HepG2 (cell line): ENCODE results near the gene TNFRSF25. TPM values are rescaled to one million over a fixed set of nuclear protein-coding genes. Genes with fewer than 3 reads are reported as not detected.

ENCODE experiments used
- BCL3 ChIP-seq: sonication (generic); formaldehyde crosslinking; IDR thresholded peaks from 2 replicates; pipeline ENCODE4 v1.5.1; 2020; ENCODE audit warnings: mild to moderate bottlenecking, missing genetic modification reagents, moderate library complexity
- CREB1 ChIP-seq, 2 experiments: fragments of 450-650 bp in 1 of 2; IDR thresholded peaks; 2 replicates each; pipeline ENCODE4 v1.6.1; 2016 to 2017; ENCODE audit warnings: control low read depth in 1 of 2, mild to moderate bottlenecking in 1 of 2, missing compliant biosample characterization in 1 of 2, missing genetic modification characterization in 1 of 2
- ELF4 ChIP-seq: sonication (generic); formaldehyde crosslinking; IDR thresholded peaks from 2 replicates; pipeline ENCODE4 v1.5.0; 2020; ENCODE audit warnings: missing genetic modification reagents, mild to moderate bottlenecking, moderate library complexity, borderline replicate concordance
- ESRRA ChIP-seq: sonication (generic); formaldehyde crosslinking; IDR thresholded peaks from 2 replicates; pipeline ENCODE4 v1.5.1; 2020; ENCODE audit warnings: mild to moderate bottlenecking, low read depth, missing genetic modification reagents
- IKZF1 ChIP-seq: fragments of 450-650 bp; IDR thresholded peaks from 2 replicates; pipeline ENCODE4 v1.7.1; 2016
- KDM3A ChIP-seq: IDR thresholded peaks from 2 replicates; pipeline ENCODE4 v1.6.1; 2018; ENCODE audit warnings: low read depth, missing compliant biosample characterization
- KLF12 ChIP-seq: sonication (generic); formaldehyde crosslinking; IDR thresholded peaks from 2 replicates; pipeline ENCODE4 v1.4.0; 2020; ENCODE audit warnings: missing genetic modification reagents, borderline replicate concordance
- MAFG ChIP-seq: sonication (generic); formaldehyde crosslinking; IDR thresholded peaks from 2 replicates; pipeline ENCODE4 v1.5.1; 2020; ENCODE audit warnings: mild to moderate bottlenecking, missing genetic modification reagents
- MED13 ChIP-seq: sonication (generic); formaldehyde crosslinking; IDR thresholded peaks from 2 replicates; pipeline ENCODE4 v1.5.0; 2020; ENCODE audit warnings: missing genetic modification reagents
- MIER3 ChIP-seq: IDR thresholded peaks from 2 replicates; pipeline ENCODE4 v1.6.1; 2016; ENCODE audit warnings: missing compliant biosample characterization, borderline replicate concordance
- MYNN ChIP-seq: sonication (generic); formaldehyde crosslinking; IDR thresholded peaks from 2 replicates; pipeline ENCODE4 v1.4.0; 2020; ENCODE audit warnings: mild to moderate bottlenecking, low read depth, missing genetic modification reagents
- MYPOP ChIP-seq: sonication (generic); formaldehyde crosslinking; IDR thresholded peaks from 2 replicates; pipeline ENCODE4 v1.8.1; 2023; ENCODE audit warnings: mild to moderate bottlenecking, moderate library complexity, missing genetic modification reagents
- NFE2L2 ChIP-seq: fragments of 150-350 bp; IDR thresholded peaks from 2 replicates; pipeline ENCODE4 v1.6.1; 2014; ENCODE audit warnings: low read length
- POLR2G ChIP-seq: fragments of 200-400 bp; formaldehyde crosslinking; IDR thresholded peaks from 2 replicates; pipeline ENCODE4 v1.6.1; 2018; ENCODE audit warnings: mild to moderate bottlenecking, low read depth, low read length, moderate library complexity
- SETDB1 ChIP-seq: sonication (generic); formaldehyde crosslinking; IDR thresholded peaks from 2 replicates; pipeline ENCODE4 v1.5.1; 2020; ENCODE audit warnings: missing genetic modification reagents, mild to moderate bottlenecking, borderline replicate concordance
- SRSF1 ChIP-seq: fragments of 200-400 bp; formaldehyde crosslinking; optimal IDR thresholded peaks from 2 replicates; pipeline ENCODE3; 2017; ENCODE audit warnings: mild to moderate bottlenecking, low read depth, low read length, moderate library complexity
- TOE1 ChIP-seq: sonication (generic); formaldehyde crosslinking; IDR thresholded peaks from 2 replicates; pipeline ENCODE4 v1.4.0; 2020; ENCODE audit warnings: mild to moderate bottlenecking, missing genetic modification reagents
- TSC22D2 ChIP-seq: sonication (generic); formaldehyde crosslinking; IDR thresholded peaks from 2 replicates; pipeline ENCODE4 v1.5.1; 2020; ENCODE audit warnings: missing genetic modification reagents, mild to moderate bottlenecking, borderline replicate concordance
- ZFY ChIP-seq: sonication (generic); formaldehyde crosslinking; IDR thresholded peaks from 2 replicates; pipeline ENCODE4 v1.4.0; 2020; ENCODE audit warnings: missing genetic modification reagents
- ZNF136 ChIP-seq: sonication (generic); formaldehyde crosslinking; IDR thresholded peaks from 2 replicates; pipeline ENCODE4 v1.8.1; 2022; ENCODE audit warnings: low read depth, mild to moderate bottlenecking, moderate library complexity, missing genetic modification reagents
- ZNF264 ChIP-seq: sonication (generic); formaldehyde crosslinking; IDR thresholded peaks from 2 replicates; pipeline ENCODE4 v1.4.0; 2020; ENCODE audit warnings: missing genetic modification reagents
- ZNF329 ChIP-seq: sonication (generic); formaldehyde crosslinking; IDR thresholded peaks from 2 replicates; pipeline ENCODE4 v1.9.0; 2021; ENCODE audit warnings: low read depth, mild to moderate bottlenecking, missing genetic modification reagents
- ZNF577 ChIP-seq: sonication (generic); formaldehyde crosslinking; IDR thresholded peaks from 2 replicates; pipeline ENCODE4 v1.4.0; 2020; ENCODE audit warnings: mild to moderate bottlenecking, low read depth, missing genetic modification reagents, borderline replicate concordance
- ZNF790 ChIP-seq: sonication (generic); formaldehyde crosslinking; IDR thresholded peaks from 2 replicates; pipeline ENCODE4 v1.8.0; 2022; ENCODE audit warnings: missing genetic modification reagents, mild to moderate bottlenecking, borderline replicate concordance
- polyA plus RNA-seq, 8 experiments: library from polyadenylated mRNA; depleted of rRNA in 3 of 8; stranded (reverse) in 7 of 8; unstranded in 1 of 8; fragments of >200 nt; fragmentation: Illumina TruSeq in 4 of 8; extraction: Trizol in 4 of 8; gene quantifications; 2 replicates each; pipeline versions ENCODE4 v1.2.1 to v1.2.3, GENCODE V29; 2011 to 2016; ENCODE audit warnings: low read depth in 4 of 8, missing spikeins in 1 of 8, mixed read lengths in 1 of 8; ENCODE audit not compliant: insufficient read depth in 1 of 8
- total RNA-seq, 5 experiments: library from RNA; depleted of rRNA; stranded (reverse); fragments of >200 nt; fragmentation: Illumina TruSeq; extraction: Trizol; gene quantifications; 2 replicates each; pipeline ENCODE4 v1.2.3, GENCODE V29; 2016; ENCODE audit warnings: low read depth in 1 of 5
- TF ChIP-seq, protein P1 (sequence below): sonication (generic); formaldehyde crosslinking; IDR thresholded peaks from 2 replicates; pipeline ENCODE4 v1.9.0; 2021; ENCODE audit warnings: missing genetic modification reagents, mild to moderate bottlenecking, borderline replicate concordance
- TF ChIP-seq, protein P2 (sequence below): sonication (generic); formaldehyde crosslinking; conservative IDR thresholded peaks from 2 replicates; pipeline ENCODE4 v1.4.0; 2020; ENCODE audit warnings: missing genetic modification reagents

The TNFRSF25 gene
- total and polyA plus RNA-seq, 2 of the 13 experiments (the other 11 are each of a cell fraction or from before 2014, with no cell fraction given) = 1.4 to 1.5 TPM

DNA sequence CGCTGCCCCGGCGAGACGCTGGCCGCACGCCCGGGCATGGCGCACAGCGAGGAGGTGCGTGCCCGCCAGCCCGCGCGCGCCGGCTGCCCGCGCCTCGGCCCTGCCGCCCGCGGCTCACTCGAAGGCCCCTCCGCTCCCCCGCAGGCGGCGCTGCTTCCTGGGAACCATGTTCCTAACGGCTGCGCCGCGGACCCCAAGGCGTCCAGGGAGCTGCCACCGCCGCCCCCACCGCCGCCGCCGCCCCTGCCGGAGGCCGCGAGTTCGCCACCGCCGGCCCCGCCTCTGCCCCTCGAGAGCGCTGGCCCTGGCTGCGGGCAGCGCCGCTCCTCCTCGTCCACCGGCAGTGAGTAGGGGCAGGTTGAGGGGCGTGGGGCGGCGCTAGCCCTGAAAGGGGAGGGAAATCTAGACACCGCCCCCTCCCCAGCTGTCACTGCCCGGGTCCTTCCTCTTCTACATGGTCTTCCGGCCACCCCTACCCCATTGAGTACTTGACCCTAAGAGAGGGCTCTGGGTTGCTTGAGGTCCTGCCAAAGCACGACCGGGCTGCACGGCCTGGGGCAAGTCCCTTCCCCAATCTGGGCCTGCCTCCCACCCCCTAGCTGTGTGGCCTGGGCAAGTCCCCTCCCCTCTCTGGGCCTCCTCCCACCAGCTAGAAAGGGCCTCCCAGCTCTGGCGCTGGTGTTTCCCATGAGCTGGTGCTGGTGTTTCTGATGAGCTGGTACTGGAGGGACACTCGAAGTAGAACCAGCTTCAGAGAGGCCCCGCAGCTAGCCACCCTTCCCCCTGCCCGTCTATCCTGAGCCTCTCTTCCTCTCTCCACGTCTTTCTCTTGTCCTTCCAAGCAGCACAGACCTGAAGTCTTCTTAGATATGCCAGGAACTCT, 17.0 kb downstream of the TNFRSF25 start (continued):
- TF ChIP-seq MYPOP (CRISPR knock-in tag) = peak; percentile 45; the same call in 1 of the 2 replicates
- TF ChIP-seq KDM3A = no peak
- TF ChIP-seq ZNF136 (CRISPR knock-in tag) = no peak
- TF ChIP-seq KLF12 = peak; percentile 50; the same call in 1 of the 2 replicates
- no peak for TF ChIP-seq SETDB1 (CRISPR knock-in tag)
- no peak for TF ChIP-seq IKZF1
- TF ChIP-seq CREB1 (IDR thresholded peaks at IDR 0.05) = no peak
- TF ChIP-seq CREB1 (CRISPR knock-in tag; IDR thresholded peaks at IDR 0.05) = no peak
- TF ChIP-seq MYNN (CRISPR knock-in tag) = no peak
- TF ChIP-seq ZFY (CRISPR knock-in tag) = peak; percentile 8; the same call in 1 of the 2 replicates
- no peak for TF ChIP-seq ZNF577
- 0 out of 2 replicates have a peak, but pooled peaks have one; percentile 27 for TF ChIP-seq MED13
- 0 out of 2 replicates have a peak, but pooled peaks have one; percentile 47 for TF ChIP-seq ZNF264 (CRISPR knock-in tag)
- TF ChIP-seq BCL3 (CRISPR knock-in tag) = no peak
- 0 out of 2 replicates have a peak, but pooled peaks have one; percentile 37 for TF ChIP-seq ZNF790 (CRISPR knock-in tag)
- TF ChIP-seq ELF4 = no peak
- TF ChIP-seq TOE1 (CRISPR knock-in tag) = no peak
- TF ChIP-seq POLR2G = peak; percentile 52; the same call in 1 of the 2 replicates
- TF ChIP-seq, protein P1, sequence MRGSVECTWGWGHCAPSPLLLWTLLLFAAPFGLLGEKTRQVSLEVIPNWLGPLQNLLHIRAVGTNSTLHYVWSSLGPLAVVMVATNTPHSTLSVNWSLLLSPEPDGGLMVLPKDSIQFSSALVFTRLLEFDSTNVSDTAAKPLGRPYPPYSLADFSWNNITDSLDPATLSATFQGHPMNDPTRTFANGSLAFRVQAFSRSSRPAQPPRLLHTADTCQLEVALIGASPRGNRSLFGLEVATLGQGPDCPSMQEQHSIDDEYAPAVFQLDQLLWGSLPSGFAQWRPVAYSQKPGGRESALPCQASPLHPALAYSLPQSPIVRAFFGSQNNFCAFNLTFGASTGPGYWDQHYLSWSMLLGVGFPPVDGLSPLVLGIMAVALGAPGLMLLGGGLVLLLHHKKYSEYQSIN (CRISPR knock-in tag) = no peak
- TF ChIP-seq NFE2L2 = no peak
- TF ChIP-seq MIER3 (CRISPR knock-in tag) = no peak
- no peak for TF ChIP-seq MAFG
- TF ChIP-seq, protein P2, sequence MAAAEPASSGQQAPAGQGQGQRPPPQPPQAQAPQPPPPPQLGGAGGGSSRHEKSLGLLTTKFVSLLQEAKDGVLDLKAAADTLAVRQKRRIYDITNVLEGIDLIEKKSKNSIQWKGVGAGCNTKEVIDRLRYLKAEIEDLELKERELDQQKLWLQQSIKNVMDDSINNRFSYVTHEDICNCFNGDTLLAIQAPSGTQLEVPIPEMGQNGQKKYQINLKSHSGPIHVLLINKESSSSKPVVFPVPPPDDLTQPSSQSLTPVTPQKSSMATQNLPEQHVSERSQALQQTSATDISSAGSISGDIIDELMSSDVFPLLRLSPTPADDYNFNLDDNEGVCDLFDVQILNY = no peak
- no peak for TF ChIP-seq SRSF1
- TF ChIP-seq ZNF329 (CRISPR knock-in tag) = peak; percentile 33; the same call in 1 of the 2 replicates
- TF ChIP-seq TSC22D2 (CRISPR knock-in tag) = no peak
- no peak for TF ChIP-seq ESRRA (CRISPR knock-in tag)
